A673 (cell line): Measurements from ENCODE around the gene BOLA1. TPM values are rescaled to one million over a fixed set of nuclear protein-coding genes. Genes with fewer than 3 reads are reported as not detected.
A peak's percentile ranks its signal among the peaks of the same experiment; 100 is the strongest.

Experiments used
- BruUV-seq: library from RNA; stranded (reverse); fragments of 400-500 nt; replicated peaks from 2 replicates; lab custom pipeline; 2021; lab: Mats Ljungman, UMichigan
- CTCF ChIA-PET: fragments of 300-600 bp; sonication (Branson Sonifier 250); formaldehyde crosslinking; loops from one replicate; lab custom pipeline; 2022; ENCODE audit warnings: antibody characterized with exemption; lab: Charles Lee
- POLR2A ChIA-PET: fragments of 300-600 bp; sonication (Branson Sonifier 250); formaldehyde crosslinking; loops from one replicate; lab custom pipeline; 2022; ENCODE audit warnings: antibody characterized with exemption; ENCODE audit not compliant: low non-redundant PET; lab: Charles Lee
- DNase-seq: peaks from one replicate; pipeline ENCODE4 v3.0.0-alpha.2; 2015; ENCODE audit warnings: low spot score
- H3K27ac ChIP-seq: fragments of 200-600 bp; sonication (generic); 2 replicates; pipeline ENCODE4 v1.5.1; 2016; ENCODE audit warnings: mixed run types, low read depth, mild to moderate bottlenecking, mixed read lengths, antibody characterized with exemption, low read length; ENCODE audit not compliant: poor library complexity, severe bottlenecking
- H3K27me3 ChIP-seq: fragments of 200-600 bp; sonication (generic); replicated peaks from 2 replicates; pipeline ENCODE4 v1.6.1; 2017; ENCODE audit warnings: mixed run types, low read depth, mild to moderate bottlenecking, mixed read lengths, antibody characterized with exemption, low read length; ENCODE audit not compliant: insufficient read depth, poor library complexity
- H3K36me3 ChIP-seq: fragments of 200-600 bp; sonication (generic); 2 replicates; pipeline ENCODE4 v1.6.1; 2016; ENCODE audit warnings: mixed run types, mild to moderate bottlenecking, mixed read lengths, antibody characterized with exemption, low read length; ENCODE audit not compliant: insufficient read depth, poor library complexity, severe bottlenecking
- H3K4me1 ChIP-seq: fragments of 200-600 bp; sonication (generic); 2 replicates; pipeline ENCODE4 v1.6.1; 2017; ENCODE audit warnings: mixed run types, mild to moderate bottlenecking, mixed read lengths, antibody characterized with exemption, low read length; ENCODE audit not compliant: insufficient read depth, poor library complexity, severe bottlenecking
- H3K4me3 ChIP-seq: fragments of 200-600 bp; sonication (generic); 2 replicates; pipeline ENCODE4 v1.5.1; 2016; ENCODE audit warnings: low read depth, mixed run types, mild to moderate bottlenecking, mixed read lengths, low read length; ENCODE audit not compliant: poor library complexity, severe bottlenecking
- H3K9me3 ChIP-seq: fragments of 200-600 bp; sonication (generic); 2 replicates; pipeline ENCODE4 v1.6.1; 2016; ENCODE audit warnings: mixed run types, low read depth, mild to moderate bottlenecking, mixed read lengths, antibody characterized with exemption, low read length; ENCODE audit not compliant: poor library complexity, severe bottlenecking
- EZH2 ChIP-seq: fragments of 200-600 bp; sonication (generic); IDR thresholded peaks from 2 replicates; pipeline ENCODE4 v1.6.1; 2017; ENCODE audit warnings: borderline replicate concordance, low read depth, mild to moderate bottlenecking, mixed read lengths, antibody characterized with exemption, low read length; ENCODE audit not compliant: poor library complexity, severe bottlenecking
- intact Hi-C: fragments of 100-400 bp; cut with micrococcal nuclease; formaldehyde crosslinking; loops from one replicate; pipeline ENCODE4 v1.10.0; 2022; ENCODE audit not compliant: unreplicated experiment
- total RNA-seq: library from RNA; stranded (reverse); gene quantifications from 2 replicates; pipeline ENCODE4 v1.2.3, GENCODE V29; 2021
- TF ChIP-seq, protein P1 (sequence below): fragments of 300-800, 200-600 bp; sonication (generic); conservative IDR thresholded peaks from 2 replicates; pipeline ENCODE4 v1.5.1; 2017; ENCODE audit warnings: low read depth, mild to moderate bottlenecking, antibody characterized with exemption, low read length, moderate library complexity, mixed read lengths

BOLA1 gene
- total RNA-seq, 1 experiment from 2014 or later = 15.7 TPM

DNA sequence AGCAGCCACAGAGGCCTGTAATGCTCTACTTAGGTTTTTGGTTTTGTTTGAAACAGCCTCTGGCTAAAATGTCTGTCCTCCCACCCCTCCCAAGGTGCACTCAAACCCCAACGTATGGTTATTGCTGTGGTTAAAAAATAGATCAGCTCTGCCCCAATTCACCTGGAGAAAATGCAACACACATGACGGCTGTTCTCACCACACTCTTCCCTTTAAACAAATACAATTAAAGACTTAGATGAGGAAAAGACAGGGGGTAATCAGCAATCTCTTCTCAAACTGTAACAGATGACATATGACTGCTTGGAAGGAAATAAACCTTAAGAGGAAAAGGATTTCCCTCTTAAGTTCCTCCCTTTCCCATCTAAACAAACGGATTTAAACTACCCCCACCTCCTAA, 43.5 kb downstream of the BOLA1 start:
- intact Hi-C loops = no loop called here
- ChIA-PET CTCF (interaction anchor here (0.7 to 1.1 kb wide), 3 partner anchors 43 to 244 kb away, joined by 3 to 4 read pairs (median 3); partner anchors contain the start of gene BOLA1), POLR2A (no interaction called here)
- BruUV-seq = TSS peak; percentile 25
- TF ChIP-seq EZH2 = no peak
- Histone ChIP-seq H3K9me3 (no peaks in the 10 kb centered on the region), H3K4me3 (no peak overlapping the region), H3K36me3 (peaks cover 8% of the 10 kb centered on the region), H3K27me3 (no peaks in the 10 kb centered on the region), H3K4me1 (peaks cover 16% of the 10 kb centered on the region), H3K27ac (no peak overlapping the region)
- no peak for DNase-seq

DNA sequence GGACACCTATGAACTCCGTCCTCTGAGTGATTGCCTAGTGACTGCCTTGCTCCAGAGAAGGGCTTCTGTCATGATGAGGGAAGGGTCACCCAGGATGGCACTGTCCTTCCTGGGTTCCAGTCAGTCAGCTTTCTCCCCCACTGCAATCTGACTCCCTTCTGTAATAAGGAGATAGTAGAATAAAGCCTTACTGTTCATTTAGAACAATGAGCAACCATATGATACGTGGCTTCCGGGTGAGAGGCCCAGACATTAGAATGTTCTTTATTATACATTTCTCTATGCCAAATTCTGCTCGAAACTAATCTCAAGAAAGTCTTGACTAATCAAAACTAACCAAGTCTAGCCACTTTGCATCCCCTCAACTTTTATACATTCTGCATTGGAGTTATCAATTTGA, 45.8 kb downstream of the BOLA1 start:
- ChIA-PET CTCF (no interaction called here), POLR2A (no interaction called here)
- H3K36me3 ChIP-seq = peaks cover 19% of the 10 kb centered on the region
- no peak for DNase-seq
- no peak for TF ChIP-seq EZH2
- TF ChIP-seq, protein P1, sequence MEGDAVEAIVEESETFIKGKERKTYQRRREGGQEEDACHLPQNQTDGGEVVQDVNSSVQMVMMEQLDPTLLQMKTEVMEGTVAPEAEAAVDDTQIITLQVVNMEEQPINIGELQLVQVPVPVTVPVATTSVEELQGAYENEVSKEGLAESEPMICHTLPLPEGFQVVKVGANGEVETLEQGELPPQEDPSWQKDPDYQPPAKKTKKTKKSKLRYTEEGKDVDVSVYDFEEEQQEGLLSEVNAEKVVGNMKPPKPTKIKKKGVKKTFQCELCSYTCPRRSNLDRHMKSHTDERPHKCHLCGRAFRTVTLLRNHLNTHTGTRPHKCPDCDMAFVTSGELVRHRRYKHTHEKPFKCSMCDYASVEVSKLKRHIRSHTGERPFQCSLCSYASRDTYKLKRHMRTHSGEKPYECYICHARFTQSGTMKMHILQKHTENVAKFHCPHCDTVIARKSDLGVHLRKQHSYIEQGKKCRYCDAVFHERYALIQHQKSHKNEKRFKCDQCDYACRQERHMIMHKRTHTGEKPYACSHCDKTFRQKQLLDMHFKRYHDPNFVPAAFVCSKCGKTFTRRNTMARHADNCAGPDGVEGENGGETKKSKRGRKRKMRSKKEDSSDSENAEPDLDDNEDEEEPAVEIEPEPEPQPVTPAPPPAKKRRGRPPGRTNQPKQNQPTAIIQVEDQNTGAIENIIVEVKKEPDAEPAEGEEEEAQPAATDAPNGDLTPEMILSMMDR = no peak
- no peaks in the 10 kb centered on the region for H3K9me3 ChIP-seq
- H3K27me3 ChIP-seq = no peaks in the 10 kb centered on the region
- no TSS peak for BruUV-seq
- intact Hi-C loops = no loop called here
- no peak overlapping the region for H3K4me3 ChIP-seq
- H3K27ac ChIP-seq = no peak overlapping the region
- H3K4me1 ChIP-seq = peaks cover 5% of the 10 kb centered on the region

DNA sequence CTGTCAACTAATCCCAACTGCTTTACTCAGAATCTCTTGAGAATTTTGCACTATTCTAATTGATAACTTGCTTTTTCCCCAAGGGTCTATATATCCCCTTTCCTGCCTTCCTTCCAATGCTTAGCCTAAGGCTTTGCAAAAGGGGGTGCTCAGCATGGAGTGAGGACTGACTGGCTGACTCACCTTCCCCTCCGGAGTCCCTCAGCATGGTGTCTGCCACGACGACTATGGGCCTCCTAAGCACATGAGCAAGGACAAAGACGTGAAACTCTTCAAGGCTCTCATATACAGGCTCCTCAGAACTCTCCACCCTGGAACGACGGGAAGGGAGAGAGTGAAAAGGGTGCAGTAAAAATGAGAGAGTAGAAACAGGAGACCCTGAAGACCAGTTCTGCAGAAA, 50.5 kb downstream of the BOLA1 start:
- ChIA-PET CTCF (interaction anchor here (0.7 kb wide), 1 partner anchor 237 kb away, joined by 4 read pairs; no protein-coding TSS in a partner anchor), POLR2A (no interaction called here)
- H3K27ac ChIP-seq = peak overlapping the region; percentile 23
- peaks cover 15% of the 10 kb centered on the region for H3K36me3 ChIP-seq
- no TSS peak for BruUV-seq
- peaks cover 6% of the 10 kb centered on the region for H3K4me1 ChIP-seq
- intact Hi-C loops = no loop called here
- TF ChIP-seq, protein P1 = no peak
- no peak for TF ChIP-seq EZH2
- no peaks in the 10 kb centered on the region for H3K9me3 ChIP-seq
- H3K4me3 ChIP-seq = no peak overlapping the region
- H3K27me3 ChIP-seq = no peaks in the 10 kb centered on the region
- DNase-seq = peak; percentile 76

Other genes starting within 250 kb of the BOLA1 start
- gene FCGR1A, start 116.9 kb upstream of the BOLA1 start, total RNA-seq = not detected in 2 replicates
- gene SV2A, start 18.3 kb downstream of the BOLA1 start, total RNA-seq = 33.1 and 35.4 TPM in 2 replicates
- 124 and 137 TPM in 2 replicates for gene SF3B4, start 28.2 kb downstream of the BOLA1 start, total RNA-seq
- gene MTMR11, start 37.3 kb downstream of the BOLA1 start, total RNA-seq = 5.6 and 6.5 TPM in 2 replicates
- gene OTUD7B, start 111.2 kb downstream of the BOLA1 start, total RNA-seq = 19.0 and 20.9 TPM in 2 replicates
- gene VPS45, start 168.2 kb downstream of the BOLA1 start, total RNA-seq = 50.3 and 51.3 TPM in 2 replicates